Bronchus fibroblast of lung (primary cell): ENCODE data around the gene NUP160. TPM values are rescaled to one million over a fixed set of nuclear protein-coding genes. Genes with fewer than 3 reads are reported as not detected.

Experiments used
- total RNA-seq: library from RNA; depleted of rRNA; stranded (reverse); fragments of >200 nt; gene quantifications from 2 replicates; pipeline ENCODE4 v1.2.3, GENCODE V29; 2015

The NUP160 gene, protein sequence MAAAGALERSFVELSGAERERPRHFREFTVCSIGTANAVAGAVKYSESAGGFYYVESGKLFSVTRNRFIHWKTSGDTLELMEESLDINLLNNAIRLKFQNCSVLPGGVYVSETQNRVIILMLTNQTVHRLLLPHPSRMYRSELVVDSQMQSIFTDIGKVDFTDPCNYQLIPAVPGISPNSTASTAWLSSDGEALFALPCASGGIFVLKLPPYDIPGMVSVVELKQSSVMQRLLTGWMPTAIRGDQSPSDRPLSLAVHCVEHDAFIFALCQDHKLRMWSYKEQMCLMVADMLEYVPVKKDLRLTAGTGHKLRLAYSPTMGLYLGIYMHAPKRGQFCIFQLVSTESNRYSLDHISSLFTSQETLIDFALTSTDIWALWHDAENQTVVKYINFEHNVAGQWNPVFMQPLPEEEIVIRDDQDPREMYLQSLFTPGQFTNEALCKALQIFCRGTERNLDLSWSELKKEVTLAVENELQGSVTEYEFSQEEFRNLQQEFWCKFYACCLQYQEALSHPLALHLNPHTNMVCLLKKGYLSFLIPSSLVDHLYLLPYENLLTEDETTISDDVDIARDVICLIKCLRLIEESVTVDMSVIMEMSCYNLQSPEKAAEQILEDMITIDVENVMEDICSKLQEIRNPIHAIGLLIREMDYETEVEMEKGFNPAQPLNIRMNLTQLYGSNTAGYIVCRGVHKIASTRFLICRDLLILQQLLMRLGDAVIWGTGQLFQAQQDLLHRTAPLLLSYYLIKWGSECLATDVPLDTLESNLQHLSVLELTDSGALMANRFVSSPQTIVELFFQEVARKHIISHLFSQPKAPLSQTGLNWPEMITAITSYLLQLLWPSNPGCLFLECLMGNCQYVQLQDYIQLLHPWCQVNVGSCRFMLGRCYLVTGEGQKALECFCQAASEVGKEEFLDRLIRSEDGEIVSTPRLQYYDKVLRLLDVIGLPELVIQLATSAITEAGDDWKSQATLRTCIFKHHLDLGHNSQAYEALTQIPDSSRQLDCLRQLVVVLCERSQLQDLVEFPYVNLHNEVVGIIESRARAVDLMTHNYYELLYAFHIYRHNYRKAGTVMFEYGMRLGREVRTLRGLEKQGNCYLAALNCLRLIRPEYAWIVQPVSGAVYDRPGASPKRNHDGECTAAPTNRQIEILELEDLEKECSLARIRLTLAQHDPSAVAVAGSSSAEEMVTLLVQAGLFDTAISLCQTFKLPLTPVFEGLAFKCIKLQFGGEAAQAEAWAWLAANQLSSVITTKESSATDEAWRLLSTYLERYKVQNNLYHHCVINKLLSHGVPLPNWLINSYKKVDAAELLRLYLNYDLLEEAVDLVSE (N-terminal part only)
- total RNA-seq: 12.0 and 12.4 TPM in 2 replicates

DNA sequence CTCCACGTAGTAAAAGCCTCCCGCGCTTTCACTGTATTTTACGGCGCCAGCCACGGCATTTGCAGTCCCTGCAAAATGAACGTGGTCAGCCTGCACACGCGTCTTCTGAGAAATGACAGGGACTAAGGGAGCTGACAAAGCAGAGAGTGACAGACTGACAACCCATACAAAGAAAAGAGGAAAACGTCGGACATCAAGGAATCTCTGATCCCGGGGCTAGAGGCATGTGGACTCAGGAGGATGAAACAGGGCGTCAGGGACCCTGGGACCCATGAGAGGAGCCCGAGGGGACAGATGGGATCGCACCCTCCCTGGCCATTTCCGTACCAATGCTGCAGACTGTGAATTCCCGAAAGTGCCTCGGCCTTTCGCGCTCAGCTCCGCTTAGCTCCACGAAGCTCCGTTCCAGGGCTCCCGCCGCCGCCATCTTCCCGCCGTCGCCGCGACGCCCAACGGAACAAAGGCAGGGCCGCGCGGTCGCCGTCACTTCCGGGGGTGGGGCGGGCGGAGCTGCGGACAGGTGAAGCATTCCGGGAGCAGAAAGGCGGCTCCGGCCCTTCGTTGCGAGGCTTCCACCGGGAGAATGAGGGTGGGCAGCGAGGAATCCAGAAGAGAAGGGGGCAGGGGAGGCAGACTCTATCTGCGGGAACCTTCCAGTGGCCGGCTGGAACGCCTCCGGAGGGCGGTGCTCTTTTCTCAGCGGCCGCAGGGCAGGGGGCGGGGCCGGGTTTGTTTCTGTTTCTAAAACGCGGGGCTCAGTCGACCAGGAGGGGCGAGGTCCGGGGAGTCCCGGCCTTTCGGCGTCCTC is at the start of gene NUP160:
Gene NUP160 (minus strand): TSS at position 459 of the 808 bp plus-strand sequence. CDS start 32 bp downstream, at position 427.

Other genes with a start within 250 kb of the NUP160 start
- gene MTCH2, start 205.8 kb downstream of the NUP160 start, total RNA-seq: 80.3 and 81.4 TPM in 2 replicates
- gene AGBL2, start 133.0 kb downstream of the NUP160 start, total RNA-seq: 0.17 and 1.3 TPM in 2 replicates
- 29.3 and 39.2 TPM in 2 replicates for gene FNBP4, start 81.0 kb downstream of the NUP160 start, total RNA-seq
- 5.9 and 6.4 TPM in 2 replicates for gene PTPRJ, start 132.2 kb upstream of the NUP160 start, total RNA-seq